Measurements from ENCODE around the gene CYRIA.

DNA sequence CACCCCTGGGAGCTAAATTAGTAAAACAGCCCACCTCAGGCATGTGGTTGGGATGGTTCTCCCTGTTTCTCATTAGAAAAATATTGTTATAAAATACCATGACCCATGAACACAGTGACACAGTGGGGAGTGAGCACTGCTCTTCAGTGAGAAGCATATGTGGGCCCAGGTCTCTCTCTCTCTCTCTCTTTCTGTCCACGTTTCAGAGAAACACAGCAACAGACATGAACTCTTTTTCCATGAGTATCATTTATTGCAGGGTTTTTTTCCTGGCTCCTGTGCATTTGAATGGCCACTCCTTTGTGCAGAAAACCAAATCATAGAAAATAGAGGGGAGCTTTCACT, 41.2 kb downstream of the CYRIA start:
- TF ChIP-seq, protein P1, sequence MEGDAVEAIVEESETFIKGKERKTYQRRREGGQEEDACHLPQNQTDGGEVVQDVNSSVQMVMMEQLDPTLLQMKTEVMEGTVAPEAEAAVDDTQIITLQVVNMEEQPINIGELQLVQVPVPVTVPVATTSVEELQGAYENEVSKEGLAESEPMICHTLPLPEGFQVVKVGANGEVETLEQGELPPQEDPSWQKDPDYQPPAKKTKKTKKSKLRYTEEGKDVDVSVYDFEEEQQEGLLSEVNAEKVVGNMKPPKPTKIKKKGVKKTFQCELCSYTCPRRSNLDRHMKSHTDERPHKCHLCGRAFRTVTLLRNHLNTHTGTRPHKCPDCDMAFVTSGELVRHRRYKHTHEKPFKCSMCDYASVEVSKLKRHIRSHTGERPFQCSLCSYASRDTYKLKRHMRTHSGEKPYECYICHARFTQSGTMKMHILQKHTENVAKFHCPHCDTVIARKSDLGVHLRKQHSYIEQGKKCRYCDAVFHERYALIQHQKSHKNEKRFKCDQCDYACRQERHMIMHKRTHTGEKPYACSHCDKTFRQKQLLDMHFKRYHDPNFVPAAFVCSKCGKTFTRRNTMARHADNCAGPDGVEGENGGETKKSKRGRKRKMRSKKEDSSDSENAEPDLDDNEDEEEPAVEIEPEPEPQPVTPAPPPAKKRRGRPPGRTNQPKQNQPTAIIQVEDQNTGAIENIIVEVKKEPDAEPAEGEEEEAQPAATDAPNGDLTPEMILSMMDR (IDR thresholded peaks at IDR 0.05): no peak
- peak in 1 of 2 donors; percentile 10 for TF ChIP-seq POLR2A (IDR thresholded peaks at IDR 0.05)
